Measurements from ENCODE around the gene GALR1. TPM values are rescaled to one million over a fixed set of nuclear protein-coding genes. Genes with fewer than 3 reads are reported as not detected.
"Not testable (repeated sequence)": the region's sequence is repeated elsewhere in the genome, so short reads cannot be mapped to it uniquely, and the experiment has no call there.

Gene GALR1, protein sequence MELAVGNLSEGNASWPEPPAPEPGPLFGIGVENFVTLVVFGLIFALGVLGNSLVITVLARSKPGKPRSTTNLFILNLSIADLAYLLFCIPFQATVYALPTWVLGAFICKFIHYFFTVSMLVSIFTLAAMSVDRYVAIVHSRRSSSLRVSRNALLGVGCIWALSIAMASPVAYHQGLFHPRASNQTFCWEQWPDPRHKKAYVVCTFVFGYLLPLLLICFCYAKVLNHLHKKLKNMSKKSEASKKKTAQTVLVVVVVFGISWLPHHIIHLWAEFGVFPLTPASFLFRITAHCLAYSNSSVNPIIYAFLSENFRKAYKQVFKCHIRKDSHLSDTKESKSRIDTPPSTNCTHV
- not detected for total RNA-seq

DNA sequence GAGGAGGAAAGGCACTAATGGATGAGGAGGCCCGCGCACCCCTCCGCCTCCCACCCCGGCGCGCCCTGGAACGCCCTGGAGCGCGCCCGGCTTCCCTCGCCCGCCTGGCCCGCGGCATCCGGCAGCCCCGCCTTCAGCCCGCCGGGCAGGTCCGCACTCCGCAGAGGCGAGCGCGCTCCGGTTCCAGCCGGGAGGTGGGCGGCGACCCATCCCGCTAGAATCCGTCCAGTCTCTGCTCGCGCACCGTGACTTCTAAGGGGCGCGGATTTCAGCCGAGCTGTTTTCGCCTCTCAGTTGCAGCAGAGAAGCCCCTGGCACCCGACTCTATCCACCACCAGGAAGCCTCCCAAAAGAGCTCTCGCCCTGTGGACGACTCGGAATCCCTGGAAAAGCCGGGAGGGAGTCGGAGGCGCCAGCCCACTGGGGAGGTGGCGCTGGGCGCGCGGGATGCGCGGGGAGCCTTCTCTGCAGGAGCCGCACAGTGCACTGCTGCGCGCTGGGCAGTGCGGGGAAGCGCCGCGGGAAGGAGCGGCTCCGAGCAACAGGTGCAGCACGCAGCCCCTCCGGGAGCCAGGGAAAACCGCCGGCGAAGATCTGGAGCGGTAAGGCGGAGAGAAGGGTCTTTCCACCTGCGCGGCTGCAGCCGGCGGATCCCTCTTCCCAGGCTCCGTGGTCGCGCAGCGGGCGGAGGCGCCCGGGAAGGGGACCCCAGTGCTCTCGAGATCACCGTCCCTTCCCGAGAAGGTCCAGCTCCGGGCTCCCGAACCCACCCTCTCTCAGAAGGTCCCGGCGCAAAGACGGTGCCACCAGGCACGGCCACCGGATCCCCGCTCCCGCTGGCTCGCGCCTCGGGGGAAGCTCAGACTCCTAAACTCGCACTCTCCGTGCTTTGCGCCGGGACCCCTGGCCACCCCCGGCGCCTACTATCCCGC is at the start of gene GALR1:
TSS of gene GALR1 (plus strand) at position 280 of the 932 bp plus-strand sequence. CDS start 701 bp downstream, outside the sequence.
- no peak for ATAC-seq

DNA sequence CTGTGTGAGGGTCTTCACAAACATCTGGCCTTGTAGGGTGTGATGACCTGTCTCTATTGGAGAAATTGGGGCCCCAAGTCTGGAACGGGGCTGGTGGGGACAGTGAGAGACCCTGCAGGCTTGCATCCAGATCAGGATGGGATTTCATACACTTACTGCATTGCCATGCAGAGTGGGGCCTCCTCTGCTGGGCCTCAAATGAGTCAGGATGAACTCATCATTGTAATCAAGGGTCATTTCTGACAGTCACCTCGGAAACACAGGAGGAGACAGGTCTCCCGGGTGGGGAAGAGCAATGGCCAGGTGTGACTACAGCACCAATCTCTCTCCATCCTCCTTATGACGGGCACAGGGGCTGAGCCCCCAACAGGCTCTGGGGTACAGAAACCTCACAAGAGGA is 48.1 kb upstream of the GALR1 start:
- ATAC-seq = no peak
- DNase-seq (ENCODE audit: low spot score) = no peak

More for the DNA sequence above, at the start of gene GALR1:
- DNase-seq (ENCODE audit: low spot score) = no peak

DNA sequence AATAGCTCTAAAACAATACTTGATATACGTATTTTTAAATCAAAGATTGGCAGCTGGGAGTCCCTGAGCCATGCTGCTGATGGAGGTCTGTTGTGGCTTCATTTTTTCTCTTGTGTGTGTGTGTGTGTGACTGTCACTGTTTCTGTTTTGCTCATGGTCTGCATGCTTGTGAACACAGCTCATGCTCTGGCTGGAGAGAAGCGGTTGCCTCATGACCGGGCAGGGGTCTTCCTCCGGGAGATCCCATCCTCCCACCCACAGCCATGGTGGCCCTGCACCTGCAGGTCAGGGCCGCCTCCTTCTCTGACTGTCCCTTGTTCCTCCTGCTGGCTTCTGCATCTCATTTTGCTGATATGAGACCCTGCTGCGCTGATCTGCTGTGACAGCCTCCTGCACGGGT is 47.3 kb upstream of the GALR1 start:
- no peak for ATAC-seq

DNA sequence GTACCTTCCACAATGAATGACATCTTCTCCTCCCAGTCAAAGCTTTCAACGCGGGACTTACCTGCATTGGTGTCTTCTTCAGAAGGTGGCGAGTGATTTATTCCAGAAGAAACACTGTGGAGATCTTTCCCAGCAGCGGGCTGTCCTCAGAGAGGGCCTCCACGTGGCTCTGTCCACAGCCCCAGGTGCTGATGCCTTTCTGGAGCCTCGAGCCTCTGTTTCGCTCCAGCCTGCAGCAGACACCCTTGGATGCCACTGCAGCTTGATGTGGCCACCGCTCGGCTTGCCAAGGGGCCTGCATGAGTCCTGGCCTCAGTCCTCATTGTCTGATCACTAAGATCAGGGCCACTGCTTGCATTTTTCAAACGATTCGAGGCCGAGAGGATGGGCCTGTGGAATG is 46.6 kb upstream of the GALR1 start:
- no peak for DNase-seq (ENCODE audit: low spot score)

More for the DNA sequence above, 47.3 kb upstream of the GALR1 start:
- no peak for DNase-seq (ENCODE audit: low spot score)

DNA sequence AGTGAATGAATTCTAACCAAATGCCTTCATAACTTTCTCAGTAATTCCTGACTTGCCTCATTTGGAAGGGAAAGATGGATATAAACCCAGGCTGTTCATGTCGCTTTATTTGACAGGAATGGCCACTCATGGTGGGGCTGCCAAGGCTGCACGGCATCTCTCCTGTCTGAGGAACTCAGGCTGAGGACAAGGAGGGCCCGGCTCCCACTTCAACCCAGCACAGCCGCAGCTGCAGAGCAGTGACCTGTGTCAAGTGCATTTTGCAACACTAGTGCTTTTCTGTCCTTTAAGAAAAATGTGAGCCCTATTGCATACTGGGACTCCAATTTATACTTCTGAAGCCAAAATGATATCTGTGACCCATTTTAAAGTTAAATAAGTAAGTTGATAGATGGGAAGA is 45.8 kb upstream of the GALR1 start:
- ATAC-seq = no peak
- no peak for DNase-seq (ENCODE audit: low spot score)

More for the DNA sequence above, 46.6 kb upstream of the GALR1 start:
- no peak for ATAC-seq

DNA sequence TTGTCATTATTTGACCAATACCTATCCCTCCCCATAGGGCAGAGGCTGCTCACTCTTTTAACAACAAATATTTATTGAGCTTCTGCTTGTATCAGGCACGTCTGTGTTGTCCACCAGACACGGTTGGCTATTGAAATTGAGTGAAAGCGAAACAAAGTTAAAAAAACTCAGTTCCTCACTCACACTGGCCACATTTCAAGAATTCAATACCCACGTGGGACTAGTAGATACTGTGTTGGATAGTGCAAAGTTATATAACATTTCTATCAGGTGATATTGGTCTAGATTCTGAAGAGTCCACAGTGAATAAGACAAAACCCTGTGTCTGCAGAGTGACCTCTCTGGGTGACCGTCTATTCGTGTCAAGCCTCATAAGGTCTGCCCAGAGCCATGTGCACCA is 43.9 kb upstream of the GALR1 start:
- DNase-seq (ENCODE audit: low spot score) = no peak
- peak; percentile 73 for ATAC-seq

DNA sequence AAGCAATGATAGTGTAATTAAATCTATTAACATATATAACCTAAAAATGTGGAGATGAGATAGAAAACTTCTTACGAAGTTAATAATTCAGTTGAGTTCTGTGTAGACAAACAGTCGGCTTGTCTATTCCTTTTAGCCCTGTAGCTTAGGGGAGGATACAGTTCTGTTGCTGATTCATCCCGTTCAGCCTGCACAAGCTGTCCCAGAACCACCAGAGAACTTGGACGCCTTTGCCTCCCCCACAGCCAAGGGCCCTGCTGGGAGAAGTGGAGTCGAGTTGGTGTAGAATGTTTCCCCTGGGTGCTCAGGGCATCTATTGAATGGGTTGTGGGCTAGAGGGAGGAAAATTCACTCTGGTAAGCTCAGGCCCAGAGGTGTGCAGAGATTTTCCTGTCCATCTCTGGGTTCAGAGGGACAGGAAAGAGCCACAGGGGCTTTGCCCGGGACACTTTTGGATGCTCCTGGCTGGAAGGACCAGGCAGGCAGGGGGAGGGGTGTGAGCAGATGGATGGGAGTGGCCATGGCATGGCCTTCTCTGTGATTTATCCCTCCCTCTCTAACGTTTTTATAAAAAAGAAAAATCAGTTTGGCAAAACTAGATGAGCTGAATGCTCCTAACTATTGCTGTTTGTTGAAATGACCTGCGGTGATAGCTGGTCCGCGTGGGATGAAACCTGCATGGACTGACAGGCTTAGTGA is 42.8 kb upstream of the GALR1 start:
- no peak for DNase-seq (ENCODE audit: low spot score)
- ATAC-seq = no peak

DNA sequence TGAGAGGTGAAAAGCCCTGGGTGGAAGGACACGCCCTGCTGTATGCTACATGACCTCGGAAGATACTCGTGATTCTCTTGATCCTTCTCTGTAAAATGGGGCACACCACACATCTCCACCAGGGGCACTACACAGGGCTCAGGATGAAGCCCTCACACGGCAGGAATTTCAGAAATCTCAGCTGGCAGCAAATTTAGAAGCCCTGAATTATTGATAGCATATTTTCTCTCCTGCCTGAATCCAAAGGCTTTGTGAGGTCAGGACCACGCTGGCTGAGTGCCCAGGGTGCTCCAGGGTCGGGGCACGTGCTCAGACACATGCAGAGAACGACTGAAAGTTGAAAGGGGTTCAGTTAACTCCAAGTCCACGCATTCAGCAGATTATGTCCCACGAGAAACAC is 42.1 kb upstream of the GALR1 start:
- ATAC-seq (peak; percentile 79), DNase-seq (ENCODE audit: low spot score) (peak; percentile 75)

DNA sequence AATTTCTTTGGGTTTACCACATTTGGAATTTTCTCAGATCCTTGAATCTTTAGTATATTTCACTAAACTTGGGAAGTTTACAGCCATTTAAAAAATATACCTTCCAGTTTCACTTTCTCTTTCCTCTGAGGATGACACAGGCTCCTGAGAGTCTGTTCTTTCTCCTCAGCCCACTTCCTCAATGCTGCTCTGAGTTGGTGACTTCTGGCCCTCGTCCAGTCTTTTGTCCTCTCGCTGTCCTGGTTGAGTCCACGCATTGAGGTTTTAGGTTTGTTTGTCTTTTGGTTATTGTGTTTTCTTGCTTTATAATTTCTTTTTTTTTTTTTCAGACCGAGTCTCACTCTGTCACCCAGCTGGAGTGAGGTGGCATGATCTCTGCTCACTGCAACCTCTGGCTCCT is 40.7 kb upstream of the GALR1 start:
- ATAC-seq = peak; percentile 36
- no peak for DNase-seq (ENCODE audit: low spot score)

DNA sequence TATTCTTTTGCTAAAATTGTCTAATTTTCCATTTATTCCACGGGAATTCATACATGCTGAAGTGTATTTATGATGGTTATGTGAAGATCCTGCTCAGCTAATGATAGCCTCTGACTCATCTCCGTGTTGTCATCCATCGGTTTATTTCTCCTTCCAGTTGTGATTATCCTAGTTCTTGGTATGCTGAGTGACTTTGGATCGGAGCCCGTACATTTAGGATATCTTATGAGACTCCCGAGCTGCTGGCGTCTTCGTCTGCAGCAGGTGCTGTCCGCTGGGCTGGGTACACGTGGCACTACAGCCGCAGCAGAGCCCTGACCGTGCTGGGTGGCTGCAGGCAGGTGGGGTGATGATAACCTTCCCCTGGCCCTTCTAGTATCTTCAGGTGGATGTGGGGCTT is 40.1 kb upstream of the GALR1 start:
- no peak for ATAC-seq
- DNase-seq (ENCODE audit: low spot score) = no peak

DNA sequence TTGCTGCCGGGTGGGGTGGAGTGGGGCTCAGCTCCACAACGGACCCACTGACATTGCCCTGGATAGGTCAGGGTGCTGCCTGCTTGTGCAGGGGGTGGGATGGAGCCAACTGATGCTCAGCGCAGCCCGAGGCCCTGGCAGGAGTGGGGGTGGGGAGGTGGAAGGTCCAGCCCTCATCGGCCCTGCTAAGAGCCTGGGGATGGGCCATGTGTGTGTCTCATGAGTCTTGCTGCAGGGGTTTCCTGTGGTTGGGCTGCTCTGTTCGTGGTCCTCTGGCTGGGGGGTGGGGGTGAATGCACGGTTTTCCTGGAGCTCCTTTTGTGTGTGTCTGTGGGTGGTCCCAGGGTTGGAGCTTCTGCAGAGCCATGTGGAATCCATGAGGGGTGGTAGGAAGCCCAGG is 39.4 kb upstream of the GALR1 start:
- ATAC-seq = no peak
- DNase-seq (ENCODE audit: low spot score) = no peak

DNA sequence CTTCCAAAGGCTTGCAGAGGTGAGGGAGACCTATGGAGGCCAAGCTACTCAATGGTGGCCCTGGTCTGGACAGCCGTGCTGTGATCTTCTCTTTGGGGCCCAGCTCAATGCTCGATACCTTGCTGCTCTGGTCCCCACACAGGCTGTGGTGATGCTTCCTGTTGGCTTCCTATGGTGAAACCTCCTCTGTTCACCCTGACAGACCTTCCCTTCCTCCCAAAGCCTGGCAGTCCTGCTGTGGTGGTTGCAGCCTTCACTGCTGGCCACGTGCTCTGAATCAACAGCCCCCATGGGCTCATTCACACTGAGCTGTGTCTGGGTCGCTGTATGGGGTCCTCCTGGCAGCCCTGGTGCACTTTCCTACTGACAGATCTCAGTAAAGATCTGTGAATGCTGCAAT is 31.0 kb upstream of the GALR1 start:
- DNase-seq (ENCODE audit: low spot score) = no peak
- no peak for ATAC-seq

DNA sequence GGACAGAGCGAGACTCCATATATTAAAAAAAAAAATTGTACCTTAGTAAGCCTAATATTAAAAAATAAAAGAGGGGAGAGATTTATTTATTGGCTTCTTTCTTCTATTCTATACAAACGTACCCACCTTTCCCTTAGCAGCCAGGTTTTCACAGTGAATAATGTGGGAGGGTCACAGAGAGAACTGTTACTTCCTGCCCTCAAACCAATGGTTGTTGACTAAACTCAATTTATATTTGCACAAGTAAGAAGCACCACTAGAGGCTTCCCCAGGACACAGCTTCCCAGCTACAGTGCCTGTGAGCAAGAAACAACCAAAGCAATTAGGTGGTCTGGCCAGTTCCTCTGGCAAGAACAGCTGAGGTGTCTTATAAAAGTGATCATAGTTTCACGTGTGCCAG is 28.9 kb upstream of the GALR1 start:
- no peak for DNase-seq (ENCODE audit: low spot score)

DNA sequence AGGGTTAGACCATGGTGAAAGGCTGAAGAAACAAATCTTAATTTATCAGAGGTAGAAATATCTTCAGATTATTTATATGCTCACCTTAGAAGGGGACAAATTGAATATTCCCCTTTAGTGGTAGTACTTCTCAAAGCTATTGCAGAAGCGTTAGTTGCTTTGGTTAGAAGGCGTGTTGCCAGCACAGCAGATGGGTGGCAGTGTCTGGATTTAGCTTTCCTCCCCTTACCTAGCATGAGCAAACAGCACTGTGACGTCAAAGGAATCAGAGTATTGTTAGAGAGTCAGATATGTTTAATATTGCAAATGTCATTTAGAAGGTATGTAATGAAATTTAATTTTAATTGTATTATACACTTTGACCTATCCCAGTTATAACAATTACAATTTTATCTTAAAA is 27.2 kb upstream of the GALR1 start:
- ATAC-seq (no peak), DNase-seq (ENCODE audit: low spot score) (no peak)

More for the DNA sequence above, 28.9 kb upstream of the GALR1 start:
- no peak for ATAC-seq

DNA sequence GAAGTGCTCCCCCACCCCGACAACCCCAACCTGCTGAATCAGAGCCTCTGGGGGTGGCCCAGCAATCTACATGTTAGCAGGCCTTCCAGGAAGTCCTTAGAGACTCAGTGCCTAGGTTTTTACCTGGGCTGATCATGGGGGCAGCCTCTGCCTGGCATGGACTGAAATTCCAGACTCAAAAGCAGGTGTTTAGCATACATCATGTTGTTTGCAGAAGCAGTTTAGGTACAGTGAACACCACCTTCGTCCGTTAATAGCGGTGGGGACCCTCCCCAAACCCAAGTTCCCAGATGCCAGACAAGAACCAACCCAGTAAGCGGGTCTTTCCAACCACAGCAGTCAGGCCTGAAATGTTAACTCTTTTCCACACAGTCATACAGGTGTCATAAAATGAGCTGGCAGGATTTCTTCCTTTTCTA is 26.4 kb upstream of the GALR1 start:
- DNase-seq (ENCODE audit: low spot score) (no peak), ATAC-seq (no peak)

DNA sequence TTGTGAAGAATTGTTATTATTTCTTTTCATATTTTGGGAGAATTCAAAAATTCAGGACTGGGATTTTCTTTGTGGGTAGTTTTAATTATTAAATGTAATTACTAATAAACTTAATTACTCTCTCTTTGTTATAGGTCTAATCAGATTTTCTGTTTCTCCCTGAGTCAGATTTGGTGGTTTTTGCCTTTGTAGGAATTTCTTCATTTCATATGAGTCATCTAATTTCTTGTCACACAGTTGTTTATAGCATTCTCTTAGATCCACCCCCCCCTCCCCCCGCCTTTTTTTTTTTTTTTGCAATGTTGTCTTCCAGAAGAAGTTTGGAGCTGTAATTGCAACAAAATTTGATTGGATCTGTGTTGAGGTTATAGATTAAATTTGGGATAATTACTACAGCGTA is 26.0 kb upstream of the GALR1 start:
- no peak for DNase-seq (ENCODE audit: low spot score)
- no peak for ATAC-seq

DNA sequence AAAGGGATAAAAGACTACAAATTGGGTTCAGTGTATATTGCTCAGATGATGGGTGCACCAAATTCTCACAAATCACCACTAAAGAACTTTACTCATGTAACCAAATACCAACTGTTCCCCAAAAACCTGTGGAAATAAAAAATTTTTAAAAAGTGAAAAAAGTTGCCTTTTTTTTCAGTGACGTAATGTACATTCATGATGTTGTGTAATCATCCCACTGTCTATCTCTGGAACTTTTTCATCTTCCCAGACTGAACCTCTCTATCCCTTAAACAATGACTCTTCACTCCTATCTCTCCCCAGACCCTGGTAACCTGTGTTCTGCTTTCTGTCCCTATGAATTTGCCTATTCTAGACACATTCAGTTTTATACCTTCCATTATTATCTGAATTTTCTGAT is 19.0 kb upstream of the GALR1 start:
- ATAC-seq (no peak), DNase-seq (ENCODE audit: low spot score) (no peak)

DNA sequence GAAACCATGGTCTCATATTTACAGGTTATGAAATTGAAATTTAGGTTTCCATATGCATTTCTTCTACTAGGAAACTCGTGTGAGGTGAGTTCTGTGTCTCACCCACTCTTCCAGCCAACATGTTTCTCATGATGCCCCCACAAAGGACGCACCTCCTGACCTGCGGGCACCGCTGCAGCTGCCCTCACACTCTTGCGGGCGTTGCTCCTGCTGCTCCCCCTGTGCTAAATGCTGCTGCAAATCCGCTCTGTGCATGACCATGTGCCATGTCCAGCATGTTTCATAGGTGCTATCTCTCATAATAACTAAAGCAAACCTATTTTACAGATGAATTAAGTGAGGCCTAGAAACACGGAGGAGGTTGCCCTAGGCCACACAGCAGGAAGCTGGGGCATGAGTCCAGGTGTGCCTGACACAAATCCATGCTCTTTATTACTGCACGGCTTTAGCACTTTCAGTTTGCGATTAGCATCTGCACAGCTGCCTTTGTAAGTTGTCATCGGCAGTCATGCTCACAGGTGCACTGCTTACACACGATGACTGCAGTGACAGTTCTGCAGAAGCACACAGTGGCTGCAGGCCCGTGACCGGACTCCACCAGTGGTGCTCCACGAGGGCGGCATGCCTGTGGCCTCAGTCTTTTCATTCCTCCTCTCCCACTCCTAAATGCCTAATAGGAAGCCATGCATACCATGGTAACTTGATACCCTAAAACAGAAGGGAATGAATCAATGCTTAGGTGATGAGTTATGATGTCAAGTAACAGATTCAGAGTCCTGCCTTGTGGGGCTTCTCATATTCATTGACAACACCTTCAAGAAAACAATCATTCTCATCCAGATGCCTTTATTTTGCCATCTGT is 14.9 kb upstream of the GALR1 start:
- no peak for ATAC-seq
- DNase-seq (ENCODE audit: low spot score) = no peak

DNA sequence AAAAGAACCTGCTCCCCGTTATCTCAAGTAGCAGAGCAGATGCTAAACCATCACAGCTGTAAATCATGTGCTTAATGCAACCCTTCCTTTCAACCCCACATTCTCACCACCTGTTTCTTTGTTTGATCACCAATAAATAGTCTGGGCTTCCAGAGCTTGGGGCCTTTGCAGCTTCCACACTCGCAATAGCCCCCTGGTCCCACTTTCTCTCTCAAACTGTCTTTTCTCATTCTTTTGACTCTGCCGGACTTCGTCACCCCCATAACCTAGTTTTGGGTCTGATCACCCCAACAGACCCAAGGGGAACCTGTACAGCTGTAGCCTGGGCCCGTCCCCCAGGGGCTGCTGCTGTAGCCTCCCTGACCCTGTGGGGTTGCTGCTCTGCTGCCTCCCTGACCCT is 10.4 kb upstream of the GALR1 start:
- not testable (repeated sequence) for ATAC-seq; DNase-seq (ENCODE audit: low spot score)

DNA sequence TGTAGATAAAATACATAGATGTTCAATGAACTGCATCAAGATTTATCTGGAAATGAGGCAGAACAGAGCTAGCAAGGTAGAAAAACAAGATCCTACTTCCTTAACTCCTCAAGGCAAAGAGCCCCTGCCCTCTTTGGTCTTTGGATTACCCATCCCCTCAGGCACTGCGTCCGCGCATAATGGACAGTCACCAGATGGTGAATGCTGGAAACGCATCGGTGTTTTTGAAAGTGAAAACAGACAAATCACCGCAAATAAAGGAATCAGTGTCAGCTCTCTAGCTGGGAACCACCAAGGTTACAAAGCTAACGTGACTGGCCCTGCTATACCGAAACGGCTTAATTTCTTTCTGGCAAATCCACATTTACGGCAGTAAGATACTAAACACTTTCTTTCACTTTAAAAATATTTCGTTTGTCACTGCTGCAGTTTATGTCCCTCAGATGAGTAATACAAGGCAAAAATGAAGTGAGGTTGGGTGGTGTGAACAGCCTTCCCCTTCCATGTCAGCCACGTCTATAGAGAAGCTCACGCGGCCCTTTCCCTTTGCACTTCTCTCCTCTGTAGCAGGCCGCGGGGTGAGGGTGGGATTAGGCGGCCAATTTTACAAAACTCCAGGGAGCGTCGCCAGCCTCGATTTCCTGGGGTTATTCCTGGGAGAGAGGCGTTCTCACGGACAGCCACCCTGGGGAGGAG is 627 bp upstream of the GALR1 start:
- no peak for ATAC-seq
- no peak for DNase-seq (ENCODE audit: low spot score)
